Muscle of leg (tissue), 16 donors: ENCODE results near the gene PRB2. TPM values are rescaled to one million over a fixed set of nuclear protein-coding genes. Genes with fewer than 3 reads are reported as not detected.
"Not testable (repeated sequence)": the region's sequence is repeated elsewhere in the genome, so short reads cannot be mapped to it uniquely, and the experiment has no call there.

ENCODE experiments used
- DNase-seq: peaks from one replicate; pipeline ENCODE4 v3.0.0; 2013
- H3K27ac ChIP-seq: one replicate; pipeline ENCODE4 v1.5.1; 2013; ENCODE audit warnings: mild to moderate bottlenecking, low read length, control low read depth
- H3K27me3 ChIP-seq: one replicate; pipeline ENCODE4 v1.6.1; 2013; ENCODE audit warnings: low read length; ENCODE audit not compliant: control insufficient read depth, insufficient read depth
- H3K36me3 ChIP-seq: one replicate; pipeline ENCODE4 v1.6.1; 2013; ENCODE audit warnings: low read length; ENCODE audit not compliant: control insufficient read depth, insufficient read depth
- H3K4me1 ChIP-seq: one replicate; pipeline ENCODE4 v1.6.1; 2013; ENCODE audit warnings: low read length; ENCODE audit not compliant: control insufficient read depth, insufficient read depth
- H3K4me3 ChIP-seq: one replicate; pipeline ENCODE4 v1.5.1; 2013; ENCODE audit warnings: low read length, control low read depth
- H3K9me3 ChIP-seq: replicated peaks from 2 replicates; pipeline ENCODE4 v1.6.1; 2013; ENCODE audit warnings: low read depth, low read length; ENCODE audit not compliant: control insufficient read depth
- WGBS: methylation state at CpG from one replicate; pipeline ENCODE4 v1.1.5; 2013; ENCODE audit warnings: missing lambda C conversion rate; ENCODE audit not compliant: insufficient coverage; 5-methylcytosine and 5-hydroxymethylcytosine counted together
- long read RNA-seq, 11 donors: transcript quantifications; one replicate each; lab custom pipeline, GENCODE V29; 2026
- polyA plus RNA-seq, 8 donors: library from polyadenylated mRNA; unstranded; fragments of 120-200 nt; gene quantifications; one replicate each; pipeline versions ENCODE4 v1.2.1 to v1.2.3, GENCODE V29; 2013; ENCODE audit warnings: inconsistent platforms in 1 of 8, low replicate concordance in 1 of 8; ENCODE audit not compliant: insufficient read length in 8 of 8, insufficient read depth in 1 of 8
- total RNA-seq: library from RNA; stranded (reverse); fragments of 120-200 nt; gene quantifications from one replicate; pipeline ENCODE4 v1.2.4, GENCODE V29; 2013

PRB2 gene
- total RNA-seq (not detected), polyA plus RNA-seq (under 1 TPM in 1 of 8 donors, not detected in 7; 0.29 TPM)
- long read RNA-seq, donor 1, result 0 reads
- long read RNA-seq, donor 2, result 0 reads
- long read RNA-seq, donor 3, result 0 reads
- long read RNA-seq, donor 4, result 0 reads
- long read RNA-seq, donor 5, result 0 reads
- long read RNA-seq, donor 6, result 0 reads
- long read RNA-seq, donor 7, result 0 reads
- long read RNA-seq, donor 8, result 0 reads
- long read RNA-seq, donor 9, result 0 reads
- long read RNA-seq, donor 10, result 0 reads
- long read RNA-seq, donor 11, result 0 reads

DNA sequence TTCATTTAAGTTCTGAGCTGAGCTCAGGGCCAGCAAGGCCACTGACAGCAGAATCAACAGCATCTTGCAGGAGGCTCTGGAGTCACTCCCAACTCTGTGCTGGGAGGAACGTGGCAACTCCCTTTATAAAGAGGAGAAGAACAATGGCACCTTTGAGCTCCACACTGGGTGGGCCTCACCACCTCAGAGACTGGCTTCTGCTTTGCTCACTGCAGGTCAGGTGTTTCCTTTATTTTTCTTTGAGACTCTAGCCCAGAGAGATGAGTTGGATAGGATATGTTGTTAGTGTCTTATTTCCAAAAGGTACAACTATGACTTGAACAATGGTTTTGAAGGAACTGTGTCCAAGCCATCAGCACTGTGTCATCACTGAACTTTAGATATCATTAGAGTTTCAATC is at the start of gene PRB2:
PRB2 (minus strand) TSS at position 101 of the 400 bp plus-strand sequence; CDS start at position 63, 38 bp downstream.
- H3K9me3 ChIP-seq, H3K4me3 ChIP-seq, H3K4me1 ChIP-seq, H3K27ac ChIP-seq, H3K27me3 ChIP-seq, H3K36me3 ChIP-seq, DNase-seq: not testable (repeated sequence)
- WGBS, result no CpG with 5 or more reads among the region's 1 CpG

GRCh38 chr12:11437966-11438365 is 42.6 kb upstream of the PRB2 start:
- Histone ChIP-seq H3K36me3 (no peaks in the 10 kb centered on the region), H3K4me1 (no peaks in the 10 kb centered on the region), H3K4me3 (no peak overlapping the region), H3K27me3 (no peaks in the 10 kb centered on the region), H3K27ac (no peak overlapping the region), H3K9me3 (peaks cover 2% of the 10 kb centered on the region)
- DNase-seq, result no peak
- WGBS, result 60% methylated on average over 1 of the region's 2 CpGs

DNA sequence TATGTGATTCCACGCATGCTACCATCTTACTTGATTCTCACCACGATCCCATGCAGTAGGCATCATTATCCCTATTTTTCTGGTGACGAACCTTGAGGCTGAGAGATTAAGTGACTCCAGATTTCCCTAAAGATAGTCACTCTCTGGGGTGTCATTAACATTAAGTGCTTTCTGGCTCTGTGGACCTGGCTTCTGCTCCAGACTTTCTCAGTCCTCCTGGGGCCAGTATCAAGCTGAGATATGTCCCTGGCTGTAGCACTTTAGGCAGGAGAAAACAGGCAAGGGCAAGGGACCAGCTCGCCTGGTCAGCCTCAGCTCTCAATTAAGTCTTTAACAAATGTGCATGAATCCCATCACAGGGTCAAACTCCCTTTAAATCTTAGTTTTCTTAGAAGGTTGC is 38.3 kb upstream of the PRB2 start:
- DNase-seq, result no peak
- H3K4me3 ChIP-seq, result no peak overlapping the region
- no peaks in the 10 kb centered on the region for H3K4me1 ChIP-seq
- H3K27ac ChIP-seq, result no peak overlapping the region
- 80% methylated on average over 1 of the region's 4 CpGs for WGBS
- no peaks in the 10 kb centered on the region for H3K36me3 ChIP-seq
- peaks cover 2% of the 10 kb centered on the region for H3K9me3 ChIP-seq
- no peaks in the 10 kb centered on the region for H3K27me3 ChIP-seq

DNA sequence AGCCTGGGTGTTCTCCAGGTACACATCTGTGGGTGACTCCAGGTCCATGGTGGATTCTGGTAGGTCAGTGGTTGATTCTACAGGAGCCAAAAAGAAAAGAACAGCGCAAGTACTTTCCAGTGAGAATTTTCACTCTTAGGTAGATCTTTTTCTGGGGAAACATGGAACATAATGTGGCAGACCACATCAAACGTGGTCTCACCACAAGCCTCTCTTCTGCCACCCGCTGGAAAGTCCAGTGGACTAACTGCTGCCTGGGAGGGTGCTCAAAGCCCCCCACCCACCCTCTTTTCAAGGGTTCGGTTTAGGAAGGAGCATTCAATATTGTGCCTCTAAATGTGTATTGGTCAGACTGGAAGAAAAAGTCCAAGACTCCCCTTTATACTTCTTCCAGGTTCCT is 36.1 kb upstream of the PRB2 start:
- H3K4me1 ChIP-seq, result no peaks in the 10 kb centered on the region
- H3K36me3 ChIP-seq, result no peaks in the 10 kb centered on the region
- no CpG with 5 or more reads among the region's 4 CpGs for WGBS
- no peaks in the 10 kb centered on the region for H3K9me3 ChIP-seq
- no peaks in the 10 kb centered on the region for H3K27me3 ChIP-seq
- no peak overlapping the region for H3K27ac ChIP-seq
- no peak overlapping the region for H3K4me3 ChIP-seq
- DNase-seq, result no peak

GRCh38 chr12:11427341-11427740 is 32.0 kb upstream of the PRB2 start:
- WGBS, result 100% methylated on average over 1 of the region's 1 CpG
- Histone ChIP-seq H3K4me1 (no peaks in the 10 kb centered on the region), H3K27ac (no peak overlapping the region), H3K27me3 (no peaks in the 10 kb centered on the region), H3K4me3 (no peak overlapping the region), H3K9me3 (peaks cover 3% of the 10 kb centered on the region), H3K36me3 (no peaks in the 10 kb centered on the region)
- no peak for DNase-seq

- H3K4me3 ChIP-seq, result no peak overlapping the region
- H3K27ac ChIP-seq, result no peak overlapping the region
- no peaks in the 10 kb centered on the region for H3K27me3 ChIP-seq
- no peaks in the 10 kb centered on the region for H3K36me3 ChIP-seq
- no peaks in the 10 kb centered on the region for H3K4me1 ChIP-seq
- DNase-seq, result no peak
- peaks cover 12% of the 10 kb centered on the region for H3K9me3 ChIP-seq
These were observed 17.4 kb upstream of the PRB2 start for GRCh38 chr12:11412731-11413130.

- no peaks in the 10 kb centered on the region for H3K4me1 ChIP-seq
- H3K27me3 ChIP-seq, result no peaks in the 10 kb centered on the region
- H3K27ac ChIP-seq, result no peak overlapping the region
- H3K36me3 ChIP-seq, result no peaks in the 10 kb centered on the region
- WGBS, result no CpG with 5 or more reads among the region's 6 CpGs
- H3K9me3 ChIP-seq, result peaks cover 6% of the 10 kb centered on the region
- H3K4me3 ChIP-seq, result no peak overlapping the region
- no peak for DNase-seq
These were observed 12.7 kb upstream of the PRB2 start for GRCh38 chr12:11408096-11408495.

DNA sequence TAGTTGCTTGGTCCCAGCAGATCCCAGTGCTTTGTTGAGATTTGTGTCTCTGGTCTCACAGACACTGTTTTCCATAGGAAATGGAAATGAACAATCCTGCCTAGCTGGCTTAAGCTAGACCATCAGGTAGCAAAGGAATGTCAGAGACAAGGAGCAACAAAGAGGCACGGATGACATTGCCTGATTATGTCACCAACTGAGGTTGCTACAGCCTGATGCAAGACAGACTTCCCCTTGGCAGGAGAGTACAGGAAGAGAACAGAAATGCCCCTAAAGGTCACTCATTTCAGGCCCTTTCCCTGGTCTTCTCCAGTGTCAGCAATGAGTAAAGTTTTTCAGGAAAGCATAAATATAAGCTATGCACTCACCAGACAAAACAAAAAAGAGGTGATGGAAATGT is 2.0 kb upstream of the PRB2 start:
- Histone ChIP-seq H3K36me3 (no peaks in the 10 kb centered on the region), H3K27me3 (no peaks in the 10 kb centered on the region), H3K27ac (no peak overlapping the region), H3K9me3 (peaks cover 2% of the 10 kb centered on the region), H3K4me3 (no peak overlapping the region), H3K4me1 (no peaks in the 10 kb centered on the region)
- 25% methylated on average over 1 of the region's 1 CpG for WGBS
- no peak for DNase-seq

DNA sequence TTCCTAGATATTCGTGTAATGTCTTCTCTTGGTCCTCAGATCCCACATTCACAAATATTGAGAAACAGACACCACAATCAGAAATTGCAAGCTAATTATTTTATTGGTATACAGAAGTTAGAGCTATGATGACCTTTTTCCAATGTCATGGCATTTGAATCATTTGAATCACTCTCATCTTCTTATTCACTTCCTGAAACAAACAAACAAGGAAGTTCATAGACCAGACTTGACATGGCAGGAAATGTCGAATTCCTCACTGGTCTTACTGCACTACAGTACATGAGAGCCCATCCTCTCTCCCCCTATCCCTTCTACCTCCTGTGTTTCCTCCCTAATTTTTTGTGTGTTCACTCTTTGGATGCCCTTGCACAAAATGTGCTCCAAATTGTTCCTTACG is 3.9 kb downstream of the PRB2 start:
- H3K36me3 ChIP-seq, H3K4me1 ChIP-seq, DNase-seq, H3K27me3 ChIP-seq, H3K27ac ChIP-seq, H3K9me3 ChIP-seq, H3K4me3 ChIP-seq: not testable (repeated sequence)
- no CpG with 5 or more reads among the region's 3 CpGs for WGBS

DNA sequence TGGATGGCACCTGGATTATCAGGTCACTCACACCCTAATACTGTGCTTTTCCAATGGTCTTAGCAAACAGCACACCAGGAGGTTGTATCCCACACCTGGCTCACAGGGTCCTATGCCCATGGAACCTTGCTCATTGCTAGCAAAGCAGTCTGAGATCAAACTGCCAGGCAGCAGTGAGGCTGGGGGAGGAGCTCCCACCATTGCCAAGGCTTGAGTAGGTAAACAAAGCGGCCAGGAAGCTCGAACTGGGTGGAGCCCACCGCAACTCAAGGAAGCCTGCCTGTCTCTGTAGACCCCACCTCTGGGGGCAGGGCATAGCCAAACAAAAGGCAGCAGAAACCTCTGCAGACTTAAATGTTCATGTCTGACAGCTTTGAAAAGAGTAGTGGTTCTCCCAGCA is 17.9 kb downstream of the PRB2 start:
- WGBS, result 97% methylated on average over 3 of the region's 3 CpGs
- peaks cover 16% of the 10 kb centered on the region for H3K9me3 ChIP-seq
- not testable (repeated sequence) for H3K36me3 ChIP-seq, H3K27ac ChIP-seq, H3K4me3 ChIP-seq, H3K27me3 ChIP-seq, H3K4me1 ChIP-seq, DNase-seq

- H3K36me3 ChIP-seq, result no peaks in the 10 kb centered on the region
- H3K27me3 ChIP-seq, result no peaks in the 10 kb centered on the region
- no peak overlapping the region for H3K4me3 ChIP-seq
- H3K27ac ChIP-seq, result no peak overlapping the region
- no peaks in the 10 kb centered on the region for H3K4me1 ChIP-seq
- H3K9me3 ChIP-seq, result no peaks in the 10 kb centered on the region
- DNase-seq, result no peak
These were observed 34.2 kb downstream of the PRB2 start for GRCh38 chr12:11361151-11361550.
